Mesothelial cell of epicardium (in vitro differentiated cells): ENCODE data around the gene MVB12B. TPM values are rescaled to one million over a fixed set of nuclear protein-coding genes. Genes with fewer than 3 reads are reported as not detected.

Experiments used
- DNase-seq, 2 experiments: peaks; one replicate each; pipeline ENCODE4 v3.0.0; 2021; ENCODE audit warnings: low spot score in 2 of 2; ENCODE audit not compliant: unreplicated experiment in 2 of 2
- H3K27ac Mint-ChIP-seq: 2 replicates; pipeline ENCODE4 v1.8.0; 2021; ENCODE audit warnings: mixed read lengths
- H3K27me3 Mint-ChIP-seq: 2 replicates; pipeline ENCODE4 v1.8.0; 2021; ENCODE audit warnings: low read depth, mixed read lengths
- H3K36me3 Mint-ChIP-seq: 2 replicates; pipeline ENCODE4 v1.8.0; 2021; ENCODE audit warnings: mixed read lengths
- H3K4me1 Mint-ChIP-seq: 2 replicates; pipeline ENCODE4 v1.8.0; 2021; ENCODE audit warnings: mixed read lengths
- H3K4me3 Mint-ChIP-seq: 2 replicates; pipeline ENCODE4 v1.8.0; 2021; ENCODE audit warnings: mild to moderate bottlenecking, moderate library complexity, mixed read lengths
- H3K9me3 Mint-ChIP-seq: 2 replicates; pipeline ENCODE4 v1.8.0; 2021; ENCODE audit warnings: mixed read lengths
- total RNA-seq: library from RNA; stranded (reverse); gene quantifications from 3 replicates; pipeline ENCODE4 v1.2.1, GENCODE V29; 2021
- TF ChIP-seq, protein P1 (sequence below): fragments of 200-600 bp; sonication (generic); IDR thresholded peaks from one replicate; pipeline ENCODE4 v1.5.0; 2021; ENCODE audit warnings: antibody characterized with exemption; ENCODE audit not compliant: unreplicated experiment

MVB12B gene
- total RNA-seq, 1 donor from 2014 or later, result 43.7 TPM

DNA sequence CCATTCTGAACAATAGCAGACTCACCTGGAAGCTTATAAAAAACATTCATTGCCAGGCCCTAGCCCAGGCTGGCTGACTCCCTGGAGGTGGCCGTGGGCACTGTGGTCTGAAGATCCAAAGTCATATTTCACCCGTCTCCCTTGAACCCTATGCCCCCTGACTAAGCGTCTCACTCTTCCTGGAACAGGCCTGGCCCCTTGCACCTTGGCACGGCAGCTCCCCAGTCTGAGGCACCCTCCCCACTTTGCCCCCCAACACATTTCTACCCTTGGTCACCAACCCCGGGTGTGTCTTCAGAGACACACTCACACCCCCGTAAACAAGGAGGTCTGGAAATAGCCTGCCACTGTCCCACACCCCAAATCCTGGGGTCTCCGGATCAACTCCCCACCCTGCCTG, 218.5 kb downstream of the MVB12B start:
- H3K4me3 Mint-ChIP-seq, result no peak overlapping the region
- DNase-seq, result no peak
- peaks cover 4% of the 10 kb centered on the region for H3K9me3 Mint-ChIP-seq
- no peaks in the 10 kb centered on the region for H3K4me1 Mint-ChIP-seq
- peaks cover 3% of the 10 kb centered on the region for H3K27me3 Mint-ChIP-seq
- no peaks in the 10 kb centered on the region for H3K36me3 Mint-ChIP-seq
- no peak overlapping the region for H3K27ac Mint-ChIP-seq
- TF ChIP-seq, protein P1, sequence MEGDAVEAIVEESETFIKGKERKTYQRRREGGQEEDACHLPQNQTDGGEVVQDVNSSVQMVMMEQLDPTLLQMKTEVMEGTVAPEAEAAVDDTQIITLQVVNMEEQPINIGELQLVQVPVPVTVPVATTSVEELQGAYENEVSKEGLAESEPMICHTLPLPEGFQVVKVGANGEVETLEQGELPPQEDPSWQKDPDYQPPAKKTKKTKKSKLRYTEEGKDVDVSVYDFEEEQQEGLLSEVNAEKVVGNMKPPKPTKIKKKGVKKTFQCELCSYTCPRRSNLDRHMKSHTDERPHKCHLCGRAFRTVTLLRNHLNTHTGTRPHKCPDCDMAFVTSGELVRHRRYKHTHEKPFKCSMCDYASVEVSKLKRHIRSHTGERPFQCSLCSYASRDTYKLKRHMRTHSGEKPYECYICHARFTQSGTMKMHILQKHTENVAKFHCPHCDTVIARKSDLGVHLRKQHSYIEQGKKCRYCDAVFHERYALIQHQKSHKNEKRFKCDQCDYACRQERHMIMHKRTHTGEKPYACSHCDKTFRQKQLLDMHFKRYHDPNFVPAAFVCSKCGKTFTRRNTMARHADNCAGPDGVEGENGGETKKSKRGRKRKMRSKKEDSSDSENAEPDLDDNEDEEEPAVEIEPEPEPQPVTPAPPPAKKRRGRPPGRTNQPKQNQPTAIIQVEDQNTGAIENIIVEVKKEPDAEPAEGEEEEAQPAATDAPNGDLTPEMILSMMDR, result no peak

DNA sequence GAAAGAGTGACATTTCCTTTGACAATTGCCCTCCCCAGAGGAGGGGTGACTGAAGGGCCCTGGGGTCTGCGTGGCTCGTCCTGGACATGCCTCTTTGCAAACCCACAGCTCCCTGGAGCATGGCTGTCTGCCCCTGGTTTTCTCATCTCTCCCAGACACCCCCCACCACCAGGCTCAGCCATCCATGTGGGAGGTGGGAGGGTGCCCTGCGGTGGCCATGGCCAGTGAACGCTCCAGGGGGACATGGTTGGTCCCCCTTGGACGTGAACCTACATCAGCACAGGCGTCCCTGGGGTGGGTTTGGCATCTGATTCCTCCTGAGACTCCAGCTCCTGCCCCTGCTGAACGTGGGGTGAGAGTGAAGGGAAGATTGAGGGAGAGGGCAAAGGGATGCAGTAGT, 219.4 kb downstream of the MVB12B start:
- peaks cover 4% of the 10 kb centered on the region for H3K9me3 Mint-ChIP-seq
- H3K4me3 Mint-ChIP-seq, result no peak overlapping the region
- TF ChIP-seq, protein P1, result no peak
- H3K36me3 Mint-ChIP-seq, result no peaks in the 10 kb centered on the region
- no peaks in the 10 kb centered on the region for H3K27me3 Mint-ChIP-seq
- no peaks in the 10 kb centered on the region for H3K4me1 Mint-ChIP-seq
- DNase-seq, result no peak
- H3K27ac Mint-ChIP-seq, result no peak overlapping the region

DNA sequence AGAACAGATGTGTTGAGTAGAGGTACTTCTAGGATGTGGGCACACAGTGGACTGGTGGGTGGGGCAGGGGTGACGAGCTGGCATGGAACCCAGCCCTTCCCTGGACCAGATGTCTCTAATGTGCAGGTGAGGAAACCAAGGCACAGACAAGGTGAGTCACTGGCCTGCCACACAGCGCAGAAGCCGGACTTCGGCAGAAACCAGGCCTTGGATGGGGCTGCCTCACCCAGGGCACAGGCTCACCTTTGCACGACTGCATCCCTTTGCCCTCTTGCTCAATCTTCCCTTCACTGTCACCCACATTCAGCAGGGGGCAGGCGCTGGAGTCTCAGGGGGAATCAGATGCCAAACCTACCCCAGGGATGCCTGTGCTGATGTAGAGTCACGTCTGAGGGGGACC, 221.7 kb downstream of the MVB12B start:
- H3K9me3 Mint-ChIP-seq, result peaks cover 4% of the 10 kb centered on the region
- TF ChIP-seq, protein P1, result no peak
- H3K4me1 Mint-ChIP-seq, result no peaks in the 10 kb centered on the region
- no peak for DNase-seq
- H3K27ac Mint-ChIP-seq, result no peak overlapping the region
- no peak overlapping the region for H3K4me3 Mint-ChIP-seq
- no peaks in the 10 kb centered on the region for H3K27me3 Mint-ChIP-seq
- no peaks in the 10 kb centered on the region for H3K36me3 Mint-ChIP-seq

DNA sequence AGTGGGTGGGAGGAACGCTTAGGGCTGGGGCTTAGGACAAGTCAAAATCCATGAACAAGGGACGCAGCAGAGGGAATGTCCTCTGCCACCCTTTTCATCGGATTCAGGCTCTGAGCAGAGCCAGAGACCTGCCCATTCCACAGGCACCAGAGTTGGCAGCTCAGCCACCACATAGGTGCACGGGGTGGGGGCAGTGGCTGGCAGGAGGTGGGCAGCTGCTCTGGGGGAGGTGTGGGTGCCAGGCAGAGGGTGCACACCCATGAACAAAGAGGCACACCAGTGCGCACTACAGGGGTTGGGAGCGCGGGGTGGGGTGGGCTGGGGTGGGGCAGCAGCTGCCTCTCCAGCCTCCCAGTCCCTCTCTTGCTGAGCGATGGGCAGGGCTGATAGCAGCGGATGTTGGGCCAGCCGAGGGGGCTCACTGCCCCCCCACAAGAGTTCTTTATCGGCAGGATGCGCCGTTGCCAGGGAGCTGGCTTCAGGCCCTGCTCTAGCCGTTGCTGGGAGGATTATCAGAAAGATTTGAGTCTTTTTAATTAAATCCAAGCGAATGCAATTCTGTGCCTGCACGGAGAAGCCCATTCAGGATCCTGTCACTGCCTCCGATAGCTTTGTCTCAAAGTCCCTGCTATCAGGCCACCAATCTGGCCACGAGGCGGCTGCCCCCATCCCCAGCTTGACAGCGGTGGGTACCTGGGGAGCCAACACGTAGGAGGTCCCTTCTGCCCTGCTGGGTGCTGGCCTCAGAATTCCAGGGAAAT, 222.8 kb downstream of the MVB12B start:
- H3K4me1 Mint-ChIP-seq, result no peaks in the 10 kb centered on the region
- no peak for DNase-seq
- H3K9me3 Mint-ChIP-seq, result peaks cover 4% of the 10 kb centered on the region
- no peak overlapping the region for H3K4me3 Mint-ChIP-seq
- H3K36me3 Mint-ChIP-seq, result no peaks in the 10 kb centered on the region
- TF ChIP-seq, protein P1, result no peak
- no peak overlapping the region for H3K27ac Mint-ChIP-seq
- no peaks in the 10 kb centered on the region for H3K27me3 Mint-ChIP-seq

DNA sequence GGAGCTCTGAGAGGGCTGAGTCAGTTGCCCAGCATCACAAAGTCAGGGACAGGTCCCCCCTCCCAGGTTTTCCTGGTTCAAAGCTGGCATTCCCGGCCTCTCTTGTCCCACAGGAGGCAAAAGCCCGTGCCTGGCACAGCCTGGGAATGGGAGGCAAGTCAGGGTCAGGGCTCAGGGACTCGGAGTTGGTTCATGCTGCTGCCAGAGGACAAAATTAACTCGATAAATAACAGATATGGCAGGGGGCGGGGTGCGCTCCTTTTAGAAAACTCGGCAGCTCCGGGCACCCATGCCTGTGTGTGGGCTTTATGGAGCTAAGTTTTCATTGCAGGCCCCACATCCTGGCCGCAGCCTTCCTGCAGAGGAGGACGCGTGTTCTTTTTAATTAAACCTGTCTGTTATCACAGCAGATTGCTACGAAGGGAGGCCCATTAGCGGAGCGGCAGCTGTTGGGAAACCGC, 224.3 kb downstream of the MVB12B start:
- peaks cover 4% of the 10 kb centered on the region for H3K9me3 Mint-ChIP-seq
- H3K4me3 Mint-ChIP-seq, result no peak overlapping the region
- no peak overlapping the region for H3K27ac Mint-ChIP-seq

More for the DNA sequence above, 224.3 kb downstream of the MVB12B start:
- no peaks in the 10 kb centered on the region for H3K36me3 Mint-ChIP-seq
- H3K4me1 Mint-ChIP-seq, result no peaks in the 10 kb centered on the region
- no peak for DNase-seq
- H3K27me3 Mint-ChIP-seq, result no peaks in the 10 kb centered on the region
- TF ChIP-seq, protein P1, result no peak
